Esophagus (tissue), 2 donors: ENCODE measurements around the gene OSBPL8. TPM values are rescaled to one million over a fixed set of nuclear protein-coding genes. Genes with fewer than 3 reads are reported as not detected.

Experiments used
- H3K27ac ChIP-seq, 2 donors: one replicate each; pipeline ENCODE4 v1.5.1; 2013; ENCODE audit warnings: low read depth in 2 of 2, mild to moderate bottlenecking in 2 of 2, inconsistent platforms in 1 of 2, low read length in 1 of 2, moderate library complexity in 1 of 2
- H3K27me3 ChIP-seq, 2 donors: one replicate each; pipeline ENCODE4 v1.6.1; 2013; ENCODE audit warnings: low read length in 2 of 2, control low read depth in 1 of 2, mild to moderate bottlenecking in 1 of 2; ENCODE audit not compliant: insufficient read depth in 2 of 2, control insufficient read depth in 1 of 2
- H3K36me3 ChIP-seq, 2 donors: one replicate each; pipeline ENCODE4 v1.6.1; 2013; ENCODE audit warnings: low read length in 1 of 2; ENCODE audit not compliant: control insufficient read depth in 2 of 2, insufficient read depth in 2 of 2
- H3K4me1 ChIP-seq, 2 donors: one replicate each; pipeline ENCODE4 v1.6.1; 2013; ENCODE audit warnings: low read length in 1 of 2; ENCODE audit not compliant: control insufficient read depth in 2 of 2, insufficient read depth in 2 of 2
- H3K4me3 ChIP-seq, 2 donors: one replicate each; pipeline ENCODE4 v1.5.1; 2013; ENCODE audit warnings: low read length in 2 of 2, mild to moderate bottlenecking in 2 of 2, low read depth in 1 of 2, moderate library complexity in 1 of 2
- H3K9me3 ChIP-seq, 2 donors: one replicate each; pipeline ENCODE4 v1.6.1; 2013; ENCODE audit warnings: mild to moderate bottlenecking in 2 of 2, low read depth in 1 of 2, low read length in 1 of 2, moderate library complexity in 1 of 2; ENCODE audit not compliant: control insufficient read depth in 2 of 2, insufficient read depth in 1 of 2
- WGBS, 2 donors: extraction: QIAGEN DNeasy Blood & Tissue Kit; methylation state at CpG; one replicate each; pipeline ENCODE4 v1.1.7; 2013; 5-methylcytosine and 5-hydroxymethylcytosine counted together
- polyA plus RNA-seq, 2 donors: library from polyadenylated mRNA; stranded (reverse); fragments of 200-250 nt; gene quantifications; one replicate each; pipeline ENCODE4 v1.2.3, GENCODE V29; 2013
- donor health status: healthy with polysubstance abuse.
- donor health status: Bipolar disorder and iron deficiency.

OSBPL8 gene
- polyA plus RNA-seq, 2 donors = 9.3 to 11.1 TPM

GRCh38 chr12:76573840-76574373 is 14.3 kb upstream of the OSBPL8 start:
- Histone ChIP-seq H3K27ac (no peak overlapping the region), H3K9me3 (no peaks in the 10 kb centered on the region), H3K4me1 (no peaks in the 10 kb centered on the region), H3K27me3 (no peaks in the 10 kb centered on the region), H3K4me3 (no peak overlapping the region), H3K36me3 (no peaks in the 10 kb centered on the region)
- 98 to 100% methylated on average over 1 of the region's 1 CpG for WGBS, 2 donors

- Histone ChIP-seq H3K4me3 (no peak overlapping the region), H3K27ac (no peak overlapping the region), H3K9me3 (no peaks in the 10 kb centered on the region), H3K36me3 (no peaks in the 10 kb centered on the region), H3K27me3 (no peaks in the 10 kb centered on the region), H3K4me1 (no peaks in the 10 kb centered on the region)
- 76 to 81% methylated on average over 3 of the region's 3 CpGs for whole genome bisulfite sequencing, 2 donors
Observed at GRCh38 chr12:76571256-76571655, 11.7 kb upstream of the OSBPL8 start.

GRCh38 chr12:76569685-76570604 is 10.4 kb upstream of the OSBPL8 start:
- no peaks in the 10 kb centered on the region for H3K4me1 ChIP-seq
- H3K27me3 ChIP-seq = no peaks in the 10 kb centered on the region
- no peak overlapping the region for H3K4me3 ChIP-seq
- no peaks in the 10 kb centered on the region for H3K9me3 ChIP-seq
- H3K27ac ChIP-seq = no peak overlapping the region
- no peaks in the 10 kb centered on the region for H3K36me3 ChIP-seq
- WGBS, 2 donors = 58 to 65% methylated on average over 4 of the region's 4 CpGs

- WGBS, 2 donors = 61 to 76% methylated on average over 3 of the region's 3 CpGs
- no peaks in the 10 kb centered on the region for H3K27me3 ChIP-seq
- H3K4me3 ChIP-seq = no peak overlapping the region
- no peaks in the 10 kb centered on the region for H3K9me3 ChIP-seq
- no peak overlapping the region for H3K27ac ChIP-seq
- H3K4me1 ChIP-seq = no peaks in the 10 kb centered on the region
- no peaks in the 10 kb centered on the region for H3K36me3 ChIP-seq
Observed at GRCh38 chr12:76568888-76569551, 9.4 kb upstream of the OSBPL8 start.

- H3K9me3 ChIP-seq = no peaks in the 10 kb centered on the region
- no peaks in the 10 kb centered on the region for H3K4me1 ChIP-seq
- no peak overlapping the region for H3K4me3 ChIP-seq
- no peaks in the 10 kb centered on the region for H3K27me3 ChIP-seq
- H3K27ac ChIP-seq = no peak overlapping the region
- no peaks in the 10 kb centered on the region for H3K36me3 ChIP-seq
- 85 to 86% methylated on average over 3 of the region's 3 CpGs for WGBS, 2 donors
Observed at GRCh38 chr12:76568130-76568529, 8.6 kb upstream of the OSBPL8 start.

GRCh38 chr12:76563061-76563460 is 3.5 kb upstream of the OSBPL8 start:
- no peaks in the 10 kb centered on the region for H3K27me3 ChIP-seq
- H3K27ac ChIP-seq = no peak overlapping the region
- WGBS, 2 donors = 93% methylated on average over 2 of the region's 2 CpGs
- H3K36me3 ChIP-seq = no peaks in the 10 kb centered on the region
- no peak overlapping the region for H3K4me3 ChIP-seq
- H3K9me3 ChIP-seq = no peaks in the 10 kb centered on the region
- no peaks in the 10 kb centered on the region for H3K4me1 ChIP-seq

GRCh38 chr12:76562130-76562529 is 2.6 kb upstream of the OSBPL8 start:
- H3K27me3 ChIP-seq = no peaks in the 10 kb centered on the region
- 41 to 49% methylated on average over 3 of the region's 3 CpGs for whole genome bisulfite sequencing, 2 donors
- H3K9me3 ChIP-seq = no peaks in the 10 kb centered on the region
- H3K4me1 ChIP-seq = no peaks in the 10 kb centered on the region
- H3K4me3 ChIP-seq = no peak overlapping the region
- no peaks in the 10 kb centered on the region for H3K36me3 ChIP-seq
- H3K27ac ChIP-seq = no peak overlapping the region

GRCh38 chr12:76560086-76560491 is 518 bp upstream of the OSBPL8 start:
- Histone ChIP-seq H3K9me3 (no peaks in the 10 kb centered on the region), H3K27me3 (no peaks in the 10 kb centered on the region), H3K4me1 (no peaks in the 10 kb centered on the region), H3K4me3 (peak overlapping the region; percentile 97), H3K36me3 (no peaks in the 10 kb centered on the region), H3K27ac (peak overlapping the region; percentile 86 to 93)
- 21 to 24% methylated on average over 8 of the region's 8 CpGs for WGBS, 2 donors

GRCh38 chr12:76558684-76559399 is 729 bp downstream of the OSBPL8 start:
- no peaks in the 10 kb centered on the region for H3K4me1 ChIP-seq
- no peaks in the 10 kb centered on the region for H3K27me3 ChIP-seq
- no peaks in the 10 kb centered on the region for H3K36me3 ChIP-seq
- no peaks in the 10 kb centered on the region for H3K9me3 ChIP-seq
- H3K4me3 ChIP-seq = peak overlapping the region; percentile 97
- H3K27ac ChIP-seq = peak overlapping the region; percentile 86 to 93
- WGBS, 2 donors = 0% methylated on average over 33 of the region's 33 CpGs
